MCF 10A (cell line): ENCODE measurements around the gene CDH18. TPM values are rescaled to one million over a fixed set of nuclear protein-coding genes. Genes with fewer than 3 reads are reported as not detected.

ENCODE experiments used
- BruUV-seq: library from RNA; stranded (reverse); fragments of 400-500 nt; replicated peaks from 2 replicates; lab custom pipeline; 2021; lab: Mats Ljungman, UMichigan
- CTCF ChIA-PET: fragments of 300-600 bp; sonication (Branson Sonifier 250); formaldehyde crosslinking; extraction: SDS; loops from one replicate; lab custom pipeline; 2021; ENCODE audit warnings: antibody characterized with exemption, inconsistent platforms; lab: Yijun Ruan, JAX
- POLR2A ChIA-PET: fragments of 300-600, 350-650 bp; sonication (Branson Sonifier 250); formaldehyde crosslinking; extraction: SDS; loops from one replicate; lab custom pipeline; 2020; ENCODE audit warnings: antibody characterized with exemption, inconsistent platforms; lab: Yijun Ruan, JAX
- DNase-seq: peaks from one replicate; pipeline ENCODE4 v3.0.0-alpha.2; 2018; ENCODE audit not compliant: unreplicated experiment
- H3K27ac Mint-ChIP-seq: one replicate; pipeline ENCODE4 v1.8.0; 2022; ENCODE audit warnings: mild to moderate bottlenecking, low read depth, mixed read lengths; ENCODE audit not compliant: unreplicated experiment
- H3K27me3 Mint-ChIP-seq: one replicate; pipeline ENCODE4 v1.8.0; 2022; ENCODE audit warnings: mixed read lengths; ENCODE audit not compliant: insufficient read depth, unreplicated experiment
- H3K36me3 Mint-ChIP-seq: one replicate; pipeline ENCODE4 v1.8.0; 2022; ENCODE audit warnings: mild to moderate bottlenecking, moderate library complexity, mixed read lengths; ENCODE audit not compliant: insufficient read depth, unreplicated experiment
- H3K4me1 Mint-ChIP-seq: one replicate; pipeline ENCODE4 v1.8.0; 2022; ENCODE audit warnings: mixed read lengths; ENCODE audit not compliant: insufficient read depth, unreplicated experiment
- H3K4me3 Mint-ChIP-seq: one replicate; pipeline ENCODE4 v1.8.0; 2022; ENCODE audit warnings: mild to moderate bottlenecking, moderate library complexity, mixed read lengths; ENCODE audit not compliant: unreplicated experiment
- H3K9me3 Mint-ChIP-seq: one replicate; pipeline ENCODE4 v1.8.0; 2022; ENCODE audit warnings: mixed read lengths; ENCODE audit not compliant: unreplicated experiment
- CTCF ChIP-seq: fragments of 200-600 bp; IDR thresholded peaks from one replicate; pipeline ENCODE4 v1.8.0; 2022; ENCODE audit warnings: antibody characterized with exemption, mild to moderate bottlenecking; ENCODE audit not compliant: unreplicated experiment
- intact Hi-C: fragments of 100-400 bp; cut with micrococcal nuclease; formaldehyde crosslinking; loops from 2 replicates; pipeline ENCODE4 v1.14.1; 2022
- total RNA-seq: library from RNA; stranded (reverse); gene quantifications from 2 replicates; pipeline ENCODE4 v1.2.3, GENCODE V29; 2022

CDH18 gene
- total RNA-seq, 1 experiment from 2014 or later: not detected

DNA sequence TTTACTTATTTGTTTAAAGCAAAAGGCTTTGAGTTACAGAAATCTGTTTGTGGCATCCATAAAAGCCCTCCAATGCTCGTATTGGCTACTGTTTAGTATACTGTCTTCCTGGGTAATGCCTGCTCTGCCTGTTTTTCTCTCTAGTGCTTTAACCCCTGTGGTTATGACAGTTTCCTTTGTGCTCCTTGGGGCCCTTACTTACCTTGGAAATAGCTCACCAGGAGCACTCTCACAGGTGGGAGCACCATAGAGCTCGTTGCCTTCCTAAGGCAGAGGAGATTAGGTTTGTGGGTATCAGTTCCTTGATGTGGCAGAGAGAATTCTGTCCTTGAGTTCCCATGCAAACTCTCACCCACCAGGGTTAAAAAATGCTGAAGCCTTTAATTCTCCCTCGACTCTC, 242.8 kb downstream of the CDH18 start:
- Mint-ChIP-seq H3K9me3 (no peaks in the 10 kb centered on the region), H3K4me3 (no peak overlapping the region), H3K27me3 (no peaks in the 10 kb centered on the region), H3K27ac (no peak overlapping the region), H3K4me1 (no peaks in the 10 kb centered on the region), H3K36me3 (no peaks in the 10 kb centered on the region)
- no peak for DNase-seq
- no peak for TF ChIP-seq CTCF
- ChIA-PET CTCF (no interaction called here), POLR2A (no interaction called here)
- intact Hi-C loops: no loop called here
- BruUV-seq: no TSS peak

DNA sequence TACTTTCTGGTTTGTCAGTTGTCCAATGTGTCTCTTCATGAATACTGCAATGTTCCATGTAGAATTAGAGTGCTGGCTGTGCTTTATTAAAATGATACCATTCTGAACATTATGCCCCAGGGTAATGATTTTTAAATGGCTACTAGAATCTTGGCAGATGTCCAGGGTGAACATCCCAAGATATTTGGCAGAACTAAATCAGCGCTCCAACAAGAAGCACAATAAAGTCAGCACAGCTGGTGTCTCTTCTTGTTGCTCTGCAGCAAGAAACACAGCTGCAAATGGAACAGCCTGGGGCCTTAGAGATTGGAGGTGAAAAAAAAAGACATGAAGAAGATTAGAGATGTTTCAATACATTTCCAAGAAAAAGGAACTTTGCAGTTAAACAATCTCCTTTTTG, 248.3 kb downstream of the CDH18 start:
- H3K4me3 Mint-ChIP-seq: no peak overlapping the region
- H3K4me1 Mint-ChIP-seq: no peaks in the 10 kb centered on the region
- no TSS peak for BruUV-seq
- H3K9me3 Mint-ChIP-seq: no peaks in the 10 kb centered on the region
- peak; percentile 16 for DNase-seq
- no peak overlapping the region for H3K27ac Mint-ChIP-seq
- POLR2A ChIA-PET: no interaction called here
- no peaks in the 10 kb centered on the region for H3K36me3 Mint-ChIP-seq
- CTCF ChIA-PET: interaction anchor here (0.6 kb wide), 1 partner anchor 170 kb away, joined by 3 read pairs; no protein-coding TSS in a partner anchor
- intact Hi-C loops: no loop called here
- H3K27me3 Mint-ChIP-seq: no peaks in the 10 kb centered on the region
- TF ChIP-seq CTCF: no peak

DNA sequence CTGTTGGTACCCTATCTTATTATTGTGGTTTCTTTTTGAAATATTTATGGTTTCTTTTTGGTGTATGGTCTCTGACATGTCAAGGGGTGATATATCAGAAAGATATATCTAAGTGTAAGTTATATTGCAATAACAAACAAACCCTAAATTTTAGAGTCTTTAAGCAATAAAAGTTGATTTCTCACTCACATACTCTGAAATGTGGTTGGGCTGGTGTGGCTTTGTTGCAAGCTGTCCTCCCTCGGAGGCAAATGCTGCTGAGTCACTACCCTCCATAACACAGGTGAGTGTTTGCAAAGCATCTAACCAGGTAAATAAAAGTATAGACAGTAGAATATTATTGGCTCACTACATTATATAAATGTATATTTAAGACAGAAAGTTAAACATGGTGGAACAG, 253.2 kb downstream of the CDH18 start:
- H3K9me3 Mint-ChIP-seq: peaks cover 7% of the 10 kb centered on the region

More for the DNA sequence above, 253.2 kb downstream of the CDH18 start:
- peak; percentile 11 for DNase-seq
- no peak overlapping the region for H3K27ac Mint-ChIP-seq
- no peak for TF ChIP-seq CTCF
- ChIA-PET CTCF (no interaction called here), POLR2A (interaction anchor here (0.6 to 1.0 kb wide), 2 partner anchors 22 to 51 kb away, joined by 3 read pairs; no protein-coding TSS in a partner anchor)
- no TSS peak for BruUV-seq
- no peaks in the 10 kb centered on the region for H3K4me1 Mint-ChIP-seq
- intact Hi-C loops: no loop called here
- no peaks in the 10 kb centered on the region for H3K27me3 Mint-ChIP-seq
- H3K36me3 Mint-ChIP-seq: no peaks in the 10 kb centered on the region
- H3K4me3 Mint-ChIP-seq: no peak overlapping the region
